Activated T-helper 9 cell treated with anti-CD3 and anti-CD28 coated beads, Interleukin-2, amount 50 U/mL, for 16 hours (primary cell): Measurements from ENCODE around the gene FAM3D.
"Not testable (repeated sequence)": the region's sequence is repeated elsewhere in the genome, so short reads cannot be mapped to it uniquely, and the experiment has no call there.

ENCODE experiments used
- DNase-seq: peaks from one replicate; pipeline ENCODE4 v3.0.0-alpha.2; 2020; ENCODE audit warnings: low read depth

FAM3D gene

GRCh38 chr3:58683466-58683865 lies 16.9 kb upstream of the FAM3D start:
- DNase-seq: no peak

- no peak for DNase-seq
Observed at GRCh38 chr3:58683001-58683458, 16.5 kb upstream of the FAM3D start.

- no peak for DNase-seq
Observed at GRCh38 chr3:58681863-58682262, 15.3 kb upstream of the FAM3D start.

GRCh38 chr3:58680879-58681525 lies 14.4 kb upstream of the FAM3D start:
- no peak for DNase-seq

GRCh38 chr3:58679974-58680666 lies 13.5 kb upstream of the FAM3D start:
- no peak for DNase-seq

GRCh38 chr3:58679446-58679845 lies 12.9 kb upstream of the FAM3D start:
- DNase-seq: no peak

GRCh38 chr3:58678177-58678970 lies 11.8 kb upstream of the FAM3D start:
- not testable (repeated sequence) for DNase-seq

GRCh38 chr3:58672880-58673279 lies 6.3 kb upstream of the FAM3D start:
- DNase-seq: no peak

- no peak for DNase-seq
Observed at GRCh38 chr3:58672451-58672850, 5.9 kb upstream of the FAM3D start.

GRCh38 chr3:58670506-58671135 lies 4.0 kb upstream of the FAM3D start:
- DNase-seq: no peak

- no peak for DNase-seq
Observed at GRCh38 chr3:58668247-58668646, 1.7 kb upstream of the FAM3D start.

GRCh38 chr3:58667704-58668103 lies 1.1 kb upstream of the FAM3D start:
- DNase-seq: no peak

- DNase-seq: no peak
Observed at GRCh38 chr3:58667229-58667628, 655 bp upstream of the FAM3D start.

- DNase-seq: no peak
Observed at GRCh38 chr3:58665405-58665804, 1.2 kb downstream of the FAM3D start.

GRCh38 chr3:58664611-58665010 lies 2.0 kb downstream of the FAM3D start:
- DNase-seq: no peak

- DNase-seq: no peak
Observed at GRCh38 chr3:58661836-58662420, 4.6 kb downstream of the FAM3D start.

GRCh38 chr3:58660998-58661397 lies 5.6 kb downstream of the FAM3D start:
- no peak for DNase-seq

GRCh38 chr3:58659051-58659675 lies 7.4 kb downstream of the FAM3D start:
- no peak for DNase-seq

- DNase-seq: no peak
Observed at GRCh38 chr3:58658508-58658907, 8.1 kb downstream of the FAM3D start.

- DNase-seq: no peak
Observed at GRCh38 chr3:58657571-58658141, 8.9 kb downstream of the FAM3D start.

- no peak for DNase-seq
Observed at GRCh38 chr3:58657036-58657520, 9.5 kb downstream of the FAM3D start.
